Inferior parietal cortex (tissue), 1 donor: ENCODE data around the gene CNOT1.
A peak's percentile ranks its signal among the peaks of the same experiment; 100 is the strongest.

Source experiments
- DNase-seq: peaks from one replicate; pipeline ENCODE4 v3.0.0-alpha.2; 2016; ENCODE audit errors: extremely low spot score

The CNOT1 gene

DNA sequence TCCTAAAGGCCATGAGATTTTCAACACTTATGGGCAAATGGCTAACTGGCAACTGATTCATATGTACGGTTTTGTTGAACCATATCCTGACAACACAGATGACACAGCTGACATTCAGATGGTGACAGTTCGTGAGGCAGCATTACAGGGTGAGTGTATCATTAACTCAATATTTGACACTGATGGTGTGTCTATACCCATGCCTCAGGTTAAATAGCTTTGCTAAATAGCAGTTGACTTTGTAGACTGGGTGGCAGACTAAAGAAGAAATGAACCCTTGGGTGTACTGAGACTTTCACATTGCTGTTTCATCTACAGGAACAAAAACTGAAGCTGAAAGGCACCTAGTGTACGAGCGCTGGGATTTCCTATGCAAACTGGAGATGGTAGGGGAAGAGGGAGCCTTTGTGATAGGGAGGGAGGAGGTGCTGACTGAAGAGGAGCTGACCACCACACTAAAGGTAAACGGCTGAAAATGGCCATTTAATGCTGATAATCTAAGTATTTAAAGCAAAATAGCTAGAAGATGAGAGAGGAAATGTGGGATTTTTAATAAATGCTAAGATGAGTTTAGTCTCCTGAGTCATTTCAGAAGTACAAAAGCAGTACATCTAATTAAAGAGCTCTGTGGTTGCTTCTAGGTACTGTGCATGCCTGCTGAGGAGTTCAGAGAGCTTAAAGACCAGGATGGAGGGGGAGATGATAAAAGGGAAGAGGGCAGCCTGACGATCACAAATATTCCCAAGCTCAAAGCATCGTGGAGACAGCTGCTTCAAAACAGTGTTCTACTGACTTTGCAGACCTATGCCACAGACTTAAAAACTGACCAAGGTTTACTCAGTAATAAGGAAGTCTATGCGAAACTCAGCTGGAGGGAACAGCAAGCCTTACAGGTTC lies 111.3 kb downstream of the CNOT1 start:
- DNase-seq, result no peak

DNA sequence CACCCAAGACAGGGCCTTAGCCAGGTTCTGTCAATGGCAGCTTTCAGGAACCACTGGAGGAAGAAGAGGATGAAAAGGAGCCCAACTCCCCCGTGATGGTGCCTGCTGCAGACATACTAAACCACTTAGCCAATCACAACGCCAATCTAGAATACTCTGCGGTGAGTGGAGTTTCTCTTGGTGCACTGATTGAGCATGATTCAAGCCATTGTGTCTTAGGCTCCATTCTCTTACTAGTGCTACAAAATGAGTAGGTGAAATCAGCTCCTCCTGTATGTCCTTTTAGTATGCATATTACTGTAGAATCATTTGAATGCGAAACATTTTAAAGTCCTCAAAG lies 112.9 kb downstream of the CNOT1 start:
- no peak for DNase-seq

DNA sequence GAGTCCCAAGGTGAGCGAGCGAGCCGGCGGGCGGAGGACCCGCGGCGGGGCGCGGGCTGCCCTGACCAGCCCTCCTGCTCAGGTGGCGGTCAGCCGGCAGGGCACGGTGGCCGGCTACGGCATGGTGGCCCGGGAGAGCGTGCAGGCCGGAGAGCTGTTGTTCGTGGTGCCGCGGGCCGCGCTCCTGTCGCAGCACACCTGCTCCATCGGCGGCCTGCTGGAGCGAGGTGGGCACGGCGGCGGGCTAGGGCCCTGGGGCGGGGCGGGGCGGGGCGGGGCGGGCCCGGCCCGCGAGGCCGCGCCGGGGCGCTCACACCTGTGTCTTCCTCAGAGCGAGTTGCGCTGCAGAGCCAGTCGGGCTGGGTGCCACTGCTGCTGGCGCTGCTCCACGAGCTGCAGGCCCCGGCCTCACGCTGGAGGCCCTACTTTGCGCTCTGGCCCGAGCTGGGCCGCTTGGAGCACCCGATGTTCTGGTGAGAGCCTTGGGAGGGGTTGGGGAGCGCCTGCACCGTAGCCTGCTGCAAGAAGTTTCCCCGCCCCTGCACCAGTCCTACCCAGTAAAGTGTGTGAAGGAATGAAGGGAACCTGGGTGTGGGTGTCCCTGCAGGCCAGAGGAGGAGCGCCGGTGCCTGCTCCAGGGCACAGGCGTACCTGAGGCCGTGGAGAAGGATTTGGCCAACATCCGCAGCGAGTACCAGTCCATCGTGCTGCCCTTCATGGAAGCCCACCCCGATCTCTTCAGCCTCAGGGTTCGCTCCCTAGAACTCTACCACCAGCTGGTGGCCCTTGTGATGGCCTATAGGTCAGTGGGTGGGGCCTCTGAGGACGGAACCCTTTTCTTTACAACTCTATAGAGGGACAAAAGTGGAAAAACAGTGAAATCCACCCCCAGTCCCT lies 113.5 kb downstream of the CNOT1 start:
- DNase-seq, result no peak

DNA sequence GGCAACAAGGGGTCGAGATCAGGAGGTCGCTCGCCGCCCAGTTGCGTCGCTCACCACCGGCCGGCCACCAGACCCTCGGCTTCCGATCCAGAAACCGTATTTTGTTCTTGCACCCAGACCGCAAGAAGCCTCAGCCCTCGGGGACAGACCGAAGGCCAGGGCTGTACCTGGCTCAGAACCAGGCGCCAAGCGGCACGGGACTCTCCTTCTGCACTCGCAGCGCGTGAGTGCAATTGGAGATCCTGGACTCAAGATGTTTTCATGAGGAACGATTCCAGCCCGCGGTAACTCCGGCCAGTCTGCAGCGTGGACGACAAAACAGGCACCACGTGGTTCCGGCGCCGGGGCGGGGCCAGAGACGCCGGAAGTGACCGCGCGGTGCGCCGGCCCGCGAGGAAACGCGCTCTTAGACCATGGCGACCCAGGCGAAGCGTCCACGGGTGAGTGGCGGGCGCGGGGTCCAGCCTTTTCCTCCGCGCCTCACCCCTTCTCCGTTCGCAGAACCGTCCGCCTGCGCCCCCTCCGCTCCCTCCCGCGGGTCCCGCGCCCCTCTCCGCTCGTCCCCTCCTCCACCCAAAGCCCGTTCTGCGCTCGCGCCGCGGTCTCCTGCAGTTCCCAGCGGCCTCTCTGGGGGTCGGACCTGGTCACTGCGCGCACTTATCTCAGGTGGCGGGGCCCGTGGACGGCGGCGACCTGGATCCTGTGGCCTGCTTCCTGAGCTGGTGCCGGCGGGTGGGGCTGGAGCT lies 114.3 kb downstream of the CNOT1 start, which contains the start of gene SETD6:
TSS of gene SETD6 (plus strand) at position 393 of the 746 bp plus-strand sequence. CDS start at position 414, 21 bp downstream.
- DNase-seq, result peak; percentile 89

DNA sequence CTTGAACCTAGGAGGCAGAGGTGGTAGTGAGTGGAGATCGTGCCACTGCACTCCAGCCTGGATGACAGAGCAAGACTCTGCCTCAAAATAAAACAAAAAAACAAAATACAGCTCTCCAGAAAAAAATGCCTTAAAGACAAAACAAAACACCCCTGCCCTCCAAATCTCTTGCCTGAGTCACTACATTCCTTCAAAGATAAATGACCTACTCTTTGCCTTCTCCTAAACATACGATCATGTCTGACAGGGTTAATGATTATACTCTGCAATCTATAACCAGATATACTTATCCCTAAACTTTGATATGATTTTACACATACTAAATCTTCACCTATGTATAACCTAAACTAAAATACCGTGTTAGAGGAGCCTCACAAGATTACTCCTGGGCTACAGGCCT lies 115.8 kb downstream of the CNOT1 start:
- DNase-seq, result no peak

DNA sequence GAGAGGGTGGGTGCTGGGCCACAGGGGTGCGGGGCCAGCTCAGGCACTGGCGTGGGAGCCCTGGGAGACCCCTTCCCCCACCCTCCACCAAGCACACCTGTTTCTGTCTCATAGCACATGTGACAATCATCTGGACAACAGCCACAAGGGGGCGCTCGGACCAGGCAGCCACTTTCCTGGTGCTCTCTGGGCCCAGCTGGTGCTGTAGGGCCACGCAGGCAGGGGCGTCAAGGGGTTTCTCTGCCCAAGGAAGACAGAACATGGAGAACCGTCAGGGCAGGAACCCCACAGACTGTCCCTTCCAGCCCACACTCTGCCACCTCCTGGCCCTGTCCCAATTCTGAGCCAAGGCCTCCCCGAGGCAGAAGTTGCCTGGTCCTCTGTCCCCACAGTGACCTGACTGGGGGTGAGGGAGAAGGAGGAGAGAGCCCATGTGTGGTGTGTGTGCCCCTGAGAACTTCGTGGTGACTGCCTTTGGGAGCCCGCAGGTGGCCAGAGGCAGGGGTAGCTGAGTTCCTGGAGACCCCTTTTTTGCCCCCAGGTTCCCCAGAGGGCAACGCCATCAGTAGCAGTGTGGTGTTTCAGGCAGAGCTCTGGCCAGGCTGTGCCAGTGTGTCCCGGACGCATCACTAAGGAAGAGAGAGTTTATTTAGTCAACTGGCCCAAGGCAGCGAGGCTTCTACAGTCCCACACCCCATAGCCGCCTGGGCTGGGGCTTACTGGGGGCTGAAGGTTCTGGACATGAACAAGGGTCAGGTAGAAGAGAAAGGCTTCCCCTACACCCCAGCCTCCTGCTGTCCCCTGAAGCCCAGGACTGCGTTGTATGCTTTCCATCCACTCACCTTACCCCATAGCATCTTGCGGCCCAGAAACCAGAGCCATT lies 117.5 kb downstream of the CNOT1 start:
- peak; percentile 77 for DNase-seq

DNA sequence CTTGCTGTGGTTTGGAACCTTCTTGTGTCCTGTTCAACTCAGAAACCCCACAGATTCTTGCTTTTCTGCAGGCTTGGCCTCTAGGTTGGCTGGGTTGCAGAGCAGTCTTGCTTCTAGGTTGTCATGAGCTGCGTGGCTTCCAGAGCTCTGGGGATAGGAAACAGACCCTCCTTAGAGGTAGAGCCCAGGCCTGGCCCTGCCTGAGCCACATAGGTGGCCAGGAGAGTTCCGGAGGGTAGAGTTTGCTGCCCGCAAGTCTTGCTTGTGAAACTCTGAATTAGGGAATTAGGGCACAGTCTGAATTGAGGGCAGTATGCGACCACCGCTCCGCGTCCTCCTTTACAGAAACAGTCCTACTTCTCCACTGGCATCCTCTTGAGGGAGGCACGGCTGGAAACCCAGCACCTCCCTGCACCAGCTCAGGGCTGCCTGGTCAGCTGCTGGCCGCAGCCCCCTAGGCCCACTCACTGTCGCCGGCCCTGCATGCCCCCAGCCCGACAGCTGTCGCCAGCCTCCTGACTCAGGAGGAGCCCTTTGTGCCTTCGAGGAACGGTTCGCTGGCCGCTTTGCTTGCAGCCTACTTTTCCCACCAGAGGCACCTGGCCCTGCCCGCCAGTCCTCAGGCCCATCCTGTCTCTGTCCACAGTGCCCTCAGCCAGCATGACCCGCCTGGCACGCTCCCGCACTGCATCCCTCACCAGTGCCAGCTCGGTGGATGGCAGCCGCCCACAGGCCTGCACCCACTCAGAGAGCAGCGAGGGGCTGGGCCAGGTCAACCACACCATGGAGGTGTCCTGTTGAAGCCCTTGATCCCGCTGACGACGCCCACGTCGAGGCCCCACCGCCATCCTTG lies 118.6 kb downstream of the CNOT1 start:
- no peak for DNase-seq

DNA sequence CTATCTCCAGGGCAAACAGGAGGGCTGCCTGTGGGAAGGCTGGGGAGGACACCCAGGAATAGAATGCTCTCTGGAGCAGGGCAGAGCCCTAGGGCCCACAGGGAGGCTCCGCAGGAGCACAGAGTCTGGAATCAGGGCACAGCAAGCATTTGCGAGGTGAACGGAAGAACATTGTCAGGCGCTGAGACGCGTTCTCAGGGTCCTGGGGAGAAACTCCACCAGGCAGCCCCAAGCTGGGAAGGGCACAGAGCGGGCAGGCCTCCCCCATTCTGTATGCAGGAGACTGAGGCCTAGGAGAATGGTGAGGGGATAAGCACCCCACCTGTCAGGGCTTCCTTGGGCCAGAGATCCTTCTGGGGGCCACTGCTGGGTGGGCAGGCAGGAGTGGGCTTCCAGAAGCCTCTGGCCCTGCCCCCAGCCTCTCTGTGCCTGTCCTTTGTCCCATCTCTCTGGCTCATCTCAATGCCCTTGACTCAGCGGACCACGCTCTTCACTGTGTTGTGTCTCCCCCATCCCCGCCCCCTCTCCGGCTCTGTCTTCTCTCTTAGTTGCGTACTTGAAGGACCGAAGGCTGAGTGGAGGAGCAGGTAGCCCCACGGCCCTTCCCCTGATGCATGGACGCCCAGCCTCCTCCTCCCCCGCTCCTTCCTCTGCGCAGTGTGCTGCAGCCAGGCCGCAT lies 119.4 kb downstream of the CNOT1 start:
- no peak for DNase-seq

DNA sequence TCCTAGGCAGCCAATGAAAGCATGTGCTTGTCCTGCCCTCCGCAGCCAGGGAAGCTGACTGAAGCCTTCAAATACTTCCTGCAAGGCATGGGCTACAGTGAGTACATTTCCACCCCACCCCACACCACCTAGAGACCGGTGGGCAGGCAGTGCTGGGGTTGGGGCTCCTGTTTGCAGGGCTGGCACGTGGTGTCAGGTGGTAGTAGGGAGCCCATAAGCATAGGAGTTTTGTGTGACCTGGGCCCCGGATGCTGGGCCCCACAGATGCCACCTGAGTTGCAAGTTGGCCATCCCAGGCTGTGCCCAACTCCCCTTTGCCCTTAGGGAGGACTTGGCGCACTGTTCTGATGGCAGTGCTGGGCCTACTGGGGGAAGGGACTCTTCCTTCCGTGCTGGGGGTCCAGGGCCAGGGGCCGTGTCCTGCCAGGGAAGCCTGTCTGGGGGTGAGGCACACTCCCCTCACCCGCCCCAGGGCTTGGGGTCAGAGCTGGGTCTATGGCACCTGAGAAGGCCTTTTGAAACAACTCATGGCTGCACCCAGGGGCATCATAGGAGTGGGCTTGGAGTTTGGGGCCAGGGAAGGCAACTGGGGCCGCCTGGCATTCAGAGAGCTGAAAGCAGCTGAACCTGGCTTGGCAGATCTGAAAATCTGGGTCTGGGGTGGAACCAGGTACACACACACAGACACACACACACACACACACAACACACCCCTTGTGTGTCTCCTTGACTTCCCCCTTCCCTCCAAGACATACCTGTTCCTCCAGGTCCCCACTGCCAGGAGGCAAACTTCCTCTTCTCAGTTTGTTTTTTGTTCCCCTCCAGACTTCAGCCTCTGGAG lies 120.2 kb downstream of the CNOT1 start:
- DNase-seq, result no peak

DNA sequence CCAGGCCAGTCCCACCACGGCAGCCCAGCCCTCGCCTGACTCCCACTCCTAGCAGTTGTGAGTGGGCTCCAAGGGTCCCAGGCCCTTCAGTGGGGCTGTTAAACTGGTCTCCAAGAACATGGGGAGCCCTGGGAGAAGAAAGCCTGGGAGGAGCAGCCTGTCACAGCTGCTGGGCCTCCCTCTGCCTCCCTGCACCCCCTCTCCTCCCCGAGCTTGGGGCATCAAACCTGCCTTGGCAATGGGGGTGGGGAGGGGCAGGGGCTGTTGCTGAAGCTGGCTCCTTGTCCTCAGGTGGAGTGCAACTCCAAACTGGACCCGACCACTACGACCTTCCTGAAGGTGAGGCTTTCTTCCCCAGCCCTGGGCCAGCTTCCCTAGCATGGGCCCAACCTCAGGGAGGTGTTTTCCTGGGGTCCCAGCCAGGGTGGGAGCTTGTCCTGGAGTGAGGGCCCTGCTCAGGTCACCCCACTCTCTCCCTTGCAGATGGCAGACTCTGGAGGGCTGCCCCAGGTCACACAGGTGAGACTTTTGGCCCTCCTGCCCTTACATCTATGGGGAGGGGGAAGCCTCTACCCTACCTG lies 120.9 kb downstream of the CNOT1 start:
- no peak for DNase-seq

DNA sequence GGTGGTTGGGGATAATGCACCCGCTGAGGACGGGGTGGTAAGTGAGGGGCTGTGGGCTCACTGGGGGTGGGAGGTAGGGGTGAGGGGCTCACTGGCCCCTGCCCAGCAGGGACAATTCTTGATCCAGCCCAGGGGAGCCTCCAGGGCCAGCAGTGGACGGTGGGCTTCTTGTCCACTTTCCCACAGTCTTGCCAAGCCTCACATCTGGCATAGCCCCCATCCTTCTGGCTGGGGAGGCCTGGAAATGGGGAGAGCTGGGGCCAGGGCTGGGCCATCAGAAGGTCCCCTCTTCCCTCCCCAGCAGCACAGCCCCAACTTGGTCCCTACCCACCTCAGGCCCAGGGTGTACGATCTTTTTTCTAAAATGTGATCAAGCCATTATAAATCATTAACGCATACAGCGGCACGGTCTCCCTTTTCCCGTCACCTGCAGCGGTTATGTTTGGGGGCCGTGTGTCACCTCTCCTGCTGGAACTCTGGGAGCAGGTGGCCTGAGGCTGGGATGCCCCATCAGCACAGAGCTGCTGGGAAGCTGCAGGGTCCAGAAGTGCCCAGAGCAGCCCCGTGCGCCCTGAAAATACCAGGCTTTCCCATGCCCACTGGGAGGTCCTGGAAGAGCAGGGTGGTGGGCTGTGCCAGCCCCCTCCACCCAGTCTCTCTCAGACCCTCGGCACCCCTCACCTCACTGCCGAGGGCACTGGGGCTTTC lies 121.5 kb downstream of the CNOT1 start:
- no peak for DNase-seq

DNA sequence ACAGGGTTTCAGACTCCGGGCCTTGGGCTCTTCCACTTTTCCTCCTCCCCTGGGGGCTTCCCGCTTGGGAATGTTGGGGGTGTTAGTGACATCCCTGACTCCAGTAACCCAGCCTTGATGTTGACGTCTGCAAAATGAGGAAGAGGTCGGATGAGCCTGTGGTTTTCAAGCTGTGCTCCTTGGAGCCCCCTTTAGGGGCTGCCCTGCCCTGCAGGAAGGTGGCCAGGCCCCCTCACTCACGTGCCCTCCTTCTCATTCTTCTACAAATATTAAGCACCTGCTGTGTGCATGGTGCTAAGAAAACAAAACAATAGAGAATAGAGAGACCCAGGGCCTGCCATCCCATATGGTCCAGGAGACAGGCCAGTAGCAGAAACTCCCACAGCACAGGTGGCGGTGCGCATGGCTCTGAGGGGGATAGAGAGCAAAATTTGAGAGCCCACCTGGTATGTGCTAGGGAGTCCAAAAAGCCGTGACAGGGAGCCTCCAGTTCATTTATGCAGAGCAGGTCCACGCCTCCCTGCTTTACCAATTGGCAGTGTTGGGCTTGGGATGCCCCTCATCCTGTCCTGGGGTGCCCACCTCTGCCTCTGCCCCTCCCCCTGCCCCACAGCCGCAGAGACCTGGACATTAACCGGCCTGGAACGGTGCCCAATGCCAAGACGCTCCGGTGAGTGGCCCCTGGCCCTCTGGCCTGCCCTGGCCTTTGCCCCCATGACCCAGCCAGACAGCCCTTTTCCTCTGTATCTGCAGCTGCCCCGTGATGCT lies 122.2 kb downstream of the CNOT1 start:
- DNase-seq, result no peak

DNA sequence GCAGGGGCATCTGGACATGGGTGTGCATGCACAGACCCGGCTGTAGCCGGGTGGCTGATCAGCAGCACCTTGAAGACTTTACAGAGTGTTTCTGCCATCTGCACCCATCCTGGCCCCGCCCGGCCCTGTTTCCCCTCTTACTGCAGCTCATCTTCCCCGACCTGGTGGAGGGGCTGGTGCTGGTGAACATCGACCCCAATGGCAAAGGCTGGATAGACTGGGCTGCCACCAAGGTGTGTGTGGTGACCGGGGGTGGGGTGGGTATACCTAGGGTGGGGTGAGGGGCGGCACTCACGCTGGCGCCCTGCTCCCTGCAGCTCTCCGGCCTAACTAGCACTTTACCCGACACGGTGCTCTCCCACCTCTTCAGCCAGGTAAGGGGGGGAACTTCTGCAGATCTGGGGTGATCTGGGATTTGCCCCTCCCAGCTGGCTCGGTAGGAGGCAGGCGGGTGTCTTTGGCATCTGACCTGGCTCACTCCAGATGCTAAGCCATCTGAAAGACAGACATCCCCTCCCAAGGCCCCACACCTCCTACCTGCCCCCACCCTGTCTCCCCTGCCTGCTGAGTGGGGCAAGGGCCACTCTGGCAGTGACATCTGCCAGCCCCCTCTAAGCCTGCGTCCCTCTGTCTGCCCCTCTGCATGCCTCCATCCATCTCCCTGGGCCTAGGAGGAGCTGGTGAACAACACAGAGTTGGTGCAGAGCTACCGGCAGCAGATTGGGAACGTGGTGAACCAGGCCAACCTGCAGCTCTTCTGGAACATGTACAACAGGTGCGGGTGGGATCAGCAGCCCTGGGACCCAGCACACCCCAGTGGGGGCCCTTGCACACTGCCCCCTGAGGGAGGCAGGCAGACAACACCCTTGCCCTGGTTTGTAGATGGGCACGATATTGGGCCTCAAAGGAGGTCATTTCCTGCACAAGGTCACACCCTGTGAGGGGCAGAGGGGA lies 123.1 kb downstream of the CNOT1 start:
- no peak for DNase-seq

DNA sequence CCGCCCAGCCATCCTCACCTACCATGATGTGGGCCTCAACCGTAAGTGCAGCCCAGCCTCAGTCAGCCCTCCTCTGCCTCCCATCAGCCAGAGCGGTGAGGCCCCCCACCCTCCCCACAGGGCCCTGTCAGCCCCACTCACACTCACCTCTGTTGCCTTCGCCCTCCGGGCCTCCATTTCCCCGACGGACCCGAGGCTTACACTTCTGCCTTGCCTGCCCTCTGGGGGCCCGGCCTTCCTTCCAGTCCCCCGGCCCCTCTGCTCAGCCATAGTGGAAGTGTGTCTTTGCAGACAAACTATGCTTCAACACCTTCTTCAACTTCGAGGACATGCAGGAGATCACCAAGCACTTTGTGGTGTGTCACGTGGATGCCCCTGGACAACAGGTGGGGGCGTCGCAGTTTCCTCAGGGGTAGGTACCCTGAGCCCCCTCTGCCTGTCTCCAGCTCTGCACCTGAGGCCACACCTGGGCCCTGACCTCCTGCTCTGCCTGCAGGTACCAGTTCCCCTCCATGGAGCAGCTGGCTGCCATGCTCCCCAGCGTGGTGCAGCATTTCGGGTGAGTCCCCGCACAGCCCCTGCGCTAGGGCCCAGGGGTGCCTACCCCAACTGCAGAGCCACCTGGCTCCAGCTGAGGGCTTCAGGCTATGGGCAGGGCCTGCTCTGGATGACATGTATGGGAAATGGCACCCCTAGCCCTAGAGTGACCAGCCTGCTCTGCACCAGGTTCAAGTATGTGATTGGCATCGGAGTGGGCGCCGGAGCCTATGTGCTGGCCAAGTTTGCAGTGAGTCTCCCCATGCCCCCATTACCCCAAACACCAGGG lies 125.5 kb downstream of the CNOT1 start:
- no peak for DNase-seq
